H1 (cell line): ENCODE measurements around the gene CEBPB. TPM values are rescaled to one million over a fixed set of nuclear protein-coding genes. Genes with fewer than 3 reads are reported as not detected.

ENCODE experiments used
- CBX8 ChIP-seq: fragments of 300-800, 300-1000 bp; sonication (generic); IDR thresholded peaks from 2 replicates; pipeline ENCODE4 v1.7.1; 2016; ENCODE audit warnings: low read depth, low read length, borderline replicate concordance
- EP300 ChIP-seq, 2 experiments: IDR thresholded peaks; 1 replicate in 1 of 2; 2 replicates in 1 of 2; pipeline ENCODE4 v1.6.1; 2011 to 2012; ENCODE audit warnings: low read depth in 2 of 2, low read length in 2 of 2, mild to moderate bottlenecking in 2 of 2, borderline replicate concordance in 1 of 2, inconsistent platforms in 1 of 2, moderate library complexity in 1 of 2
- GABPA ChIP-seq: IDR thresholded peaks from 2 replicates; pipeline ENCODE4 v1.6.1; 2011; ENCODE audit warnings: mild to moderate bottlenecking, low read length, moderate library complexity, borderline replicate concordance; ENCODE audit not compliant: insufficient read depth
- RFX5 ChIP-seq: IDR thresholded peaks from 2 replicates; pipeline ENCODE4 v1.6.1; 2011; ENCODE audit warnings: low read depth, low read length, improper control_type of control experiment, borderline replicate concordance
- SUZ12 ChIP-seq: fragments of 200-600 bp; sonication (generic); IDR thresholded peaks from 2 replicates; pipeline ENCODE4 v1.6.1; 2012; ENCODE audit warnings: mild to moderate bottlenecking, inconsistent platforms, low read length, moderate library complexity, mixed read lengths
- ZNF274 ChIP-seq: IDR thresholded peaks from 2 replicates; pipeline ENCODE4 v1.7.0; 2012; ENCODE audit warnings: low read length, borderline replicate concordance; ENCODE audit errors: extremely low read depth
- polyA plus RNA-seq, 7 experiments: library from polyadenylated mRNA; depleted of rRNA in 3 of 7; stranded (reverse) in 5 of 7; unstranded in 2 of 7; fragments of >200 nt in 5 of 7; fragments of 200-250 nt in 2 of 7; gene quantifications; 1 replicate in 5 of 7; 2 replicates in 1 of 7; 4 replicates in 1 of 7; pipeline versions ENCODE4 v1.2.1 to v1.2.3, GENCODE V29; 2011 to 2013; ENCODE audit warnings: missing spikeins in 2 of 7, mixed read lengths in 2 of 7
- total RNA-seq: library from RNA; stranded (reverse); fragmentation: NEBNext Ultra II Directional; extraction: Animal tissue kit (Norgen Biotek cat#: 25700); gene quantifications from 2 replicates; pipeline ENCODE4 v1.2.1, GENCODE V29; 2021
- TF ChIP-seq, protein P1 (sequence below): IDR thresholded peaks from 2 replicates; pipeline ENCODE4 v1.6.1; 2011; ENCODE audit warnings: low read length, improper control_type of control experiment
- TF ChIP-seq, protein P2 (sequence below): IDR thresholded peaks from 2 replicates; pipeline ENCODE4 v1.6.1; 2012; ENCODE audit warnings: inconsistent platforms

CEBPB gene
- total and polyA plus RNA-seq, 2 of the 8 experiments (the other 6 are each of a cell fraction or from before 2014, with no cell fraction given), result 7.1 to 24.1 TPM

DNA sequence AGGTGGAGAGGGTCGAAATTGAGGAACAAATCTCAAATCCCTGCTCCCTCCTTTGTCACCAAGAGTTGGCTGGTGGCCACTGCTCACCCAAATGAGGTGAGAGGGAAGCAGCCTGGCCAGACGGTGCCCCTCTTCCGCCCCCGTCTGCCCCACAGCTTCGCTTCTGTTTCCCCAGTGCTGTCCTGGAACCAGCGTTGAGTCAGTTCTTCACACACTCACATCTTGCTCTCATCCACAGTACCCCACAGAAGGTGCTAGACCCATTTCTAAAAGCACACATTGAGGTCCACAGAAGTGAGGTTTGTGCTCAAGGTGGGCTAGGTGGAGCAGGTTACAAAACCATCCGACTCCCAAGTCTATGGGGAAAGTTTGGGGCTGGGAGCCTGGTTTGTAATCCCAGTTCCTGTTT lies 3.8 kb downstream of the CEBPB start (continued):
- TF ChIP-seq, protein P1, sequence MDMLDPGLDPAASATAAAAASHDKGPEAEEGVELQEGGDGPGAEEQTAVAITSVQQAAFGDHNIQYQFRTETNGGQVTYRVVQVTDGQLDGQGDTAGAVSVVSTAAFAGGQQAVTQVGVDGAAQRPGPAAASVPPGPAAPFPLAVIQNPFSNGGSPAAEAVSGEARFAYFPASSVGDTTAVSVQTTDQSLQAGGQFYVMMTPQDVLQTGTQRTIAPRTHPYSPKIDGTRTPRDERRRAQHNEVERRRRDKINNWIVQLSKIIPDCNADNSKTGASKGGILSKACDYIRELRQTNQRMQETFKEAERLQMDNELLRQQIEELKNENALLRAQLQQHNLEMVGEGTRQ, result no peak
- TF ChIP-seq CBX8 (no peak), GABPA (no peak), ZNF274 (no peak), RFX5 (no peak), EP300 (IDR thresholded peaks at IDR 0.05; ENCODE audit: borderline replicate concordance in 1 of 2, low read depth in 2 of 2, low read length in 2 of 2) (no peak), SUZ12 (no peak)
- TF ChIP-seq, protein P2, sequence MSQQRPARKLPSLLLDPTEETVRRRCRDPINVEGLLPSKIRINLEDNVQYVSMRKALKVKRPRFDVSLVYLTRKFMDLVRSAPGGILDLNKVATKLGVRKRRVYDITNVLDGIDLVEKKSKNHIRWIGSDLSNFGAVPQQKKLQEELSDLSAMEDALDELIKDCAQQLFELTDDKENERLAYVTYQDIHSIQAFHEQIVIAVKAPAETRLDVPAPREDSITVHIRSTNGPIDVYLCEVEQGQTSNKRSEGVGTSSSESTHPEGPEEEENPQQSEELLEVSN, result no peak
